ENCODE results near the gene NRP2. TPM values are rescaled to one million over a fixed set of nuclear protein-coding genes. Genes with fewer than 3 reads are reported as not detected.

Gene NRP2
- total and polyA plus RNA-seq, 2 of the 13 experiments (the other 11 are each of a cell fraction or from before 2014, with no cell fraction given), result 0.65 to 1.4 TPM

GRCh38 chr2:205822579-205822978 lies 140.3 kb downstream of the NRP2 start (continued):
- TF ChIP-seq USF2 (IDR thresholded peaks at IDR 0.05; ENCODE audit: low read depth, low read length) (no peak), USF2 (CRISPR knock-in tag; IDR thresholded peaks at IDR 0.05; ENCODE audit: borderline replicate concordance) (no peak)

GRCh38 chr2:205827809-205828365 lies 145.6 kb downstream of the NRP2 start:
- ChIA-PET CTCF (ENCODE audit: low intra/inter-chr PET ratio, low total read pairs) (no interaction called here), POLR2A (no interaction called here)
- H4K20me1 ChIP-seq (ENCODE audit: insufficient read depth, low read length), result no peaks in the 10 kb centered on the region
- H3K4me1 ChIP-seq (ENCODE audit: insufficient read depth, low read length), result 0 out of 2 replicates have a peak, but pooled peaks cover 5% of the 10 kb centered on the region
- no peak overlapping the region for H3K27ac ChIP-seq (ENCODE audit: extremely low read length, insufficient read depth, low read length)
- FAIRE-seq, result no peak
- peak; percentile 35; the same call in 1 of the 3 replicates for ATAC-seq
- H2AFZ ChIP-seq (ENCODE audit: low read length), result no peak overlapping the region
- H3K79me2 ChIP-seq (ENCODE audit: insufficient read depth, low read length), result no peaks in the 10 kb centered on the region
- DNase-seq (ENCODE audit: low spot score), result no peak
- H3K4me2 ChIP-seq (ENCODE audit: low read depth, low read length), result no peak overlapping the region
- TF ChIP-seq ZFP82 (CRISPR knock-in tag; IDR thresholded peaks at IDR 0.05; ENCODE audit: borderline replicate concordance) (no peak), SIX1 (CRISPR knock-in tag; IDR thresholded peaks at IDR 0.05; ENCODE audit: borderline replicate concordance) (no peak), ZFX (CRISPR knock-in tag; IDR thresholded peaks at IDR 0.05; ENCODE audit: low read depth) (peak; percentile 26; the same call in 1 of the 2 replicates), RFX3 (CRISPR knock-in tag; IDR thresholded peaks at IDR 0.05) (no peak), POLR2A (IDR thresholded peaks at IDR 0.05; ENCODE audit: insufficient read depth in 1 of 2, low read depth in 2 of 2, low read length in 2 of 2) (no peak), TCF7 (IDR thresholded peaks at IDR 0.05; ENCODE audit: low read depth) (peak; percentile 20; the same call in 1 of the 2 replicates), CEBPB (IDR thresholded peaks at IDR 0.05; ENCODE audit: borderline replicate concordance, low read depth, low read length) (no peak)
- H3K27me3 ChIP-seq (ENCODE audit: control insufficient read depth in 1 of 2, insufficient read depth in 2 of 2, low read length in 2 of 2), result peaks cover 0 to 1% of the 10 kb centered on the region in 2 experiments; a peak in 1 of 5 replicates
- no peaks in the 10 kb centered on the region for H3K9me3 ChIP-seq (ENCODE audit: low read length)
- 2% methylated on average over 9 of the region's 9 CpGs for WGBS (ENCODE audit: low lambda C conversion rate)
- no TSS peak for BruUV-seq (replicated peaks)
- in situ Hi-C loops (cut with HindIII; ENCODE audit: extremely low pct_ligation_motif_present, low pct_unique_long_range_greater_than_20kb) (no loop called here), intact Hi-C loops (cut with micrococcal nuclease; ENCODE audit: unreplicated experiment) (no loop called here)
- H3K4me3 ChIP-seq (replicated peaks in 1 of 3; ENCODE audit: insufficient read depth in 1 of 3, low read depth in 2 of 3, low read length in 3 of 3), result no peak overlapping the region
- no peak overlapping the region for H3K9ac ChIP-seq (ENCODE audit: insufficient read depth, low read depth, low read length)
- no peaks in the 10 kb centered on the region for H3K36me3 ChIP-seq (replicated peaks in 1 of 2; ENCODE audit: control insufficient read depth in 1 of 2, insufficient read depth in 2 of 2, low read length in 2 of 2)
